Measurements from ENCODE around the gene QARS1.

The QARS1 gene

GRCh38 chr3:49120096-49120437, 15.5 kb upstream of the QARS1 start:
- DNase-seq = no peak

GRCh38 chr3:49119439-49119838, 14.9 kb upstream of the QARS1 start:
- DNase-seq = no peak

- DNase-seq = no peak
Measured at GRCh38 chr3:49119036-49119435, 14.5 kb upstream of the QARS1 start.

GRCh38 chr3:49112262-49112661, 7.7 kb upstream of the QARS1 start:
- DNase-seq = no peak

- no peak for DNase-seq
Measured at GRCh38 chr3:49111347-49111746, 6.8 kb upstream of the QARS1 start.

- no peak for DNase-seq
Measured at GRCh38 chr3:49110780-49111179, 6.2 kb upstream of the QARS1 start.

- no peak for DNase-seq
Measured at GRCh38 chr3:49108346-49108745, 3.8 kb upstream of the QARS1 start.

- no peak for DNase-seq
Measured at GRCh38 chr3:49104052-49104426, 518 bp downstream of the QARS1 start.

- no peak for DNase-seq
Measured at GRCh38 chr3:49100046-49100615, 4.4 kb downstream of the QARS1 start.

GRCh38 chr3:49098910-49099630, 5.5 kb downstream of the QARS1 start:
- DNase-seq = no peak

GRCh38 chr3:49098429-49098828, 6.1 kb downstream of the QARS1 start:
- DNase-seq = no peak

- DNase-seq = peak; percentile 94
Measured at GRCh38 chr3:49093853-49094767, 10.4 kb downstream of the QARS1 start, which contains the start of gene QRICH1. QRICH1 (minus strand) TSS chr3:49094071; CDS start chr3:49077017, 17,054 bp downstream.

GRCh38 chr3:49092938-49093852, 11.4 kb downstream of the QARS1 start:
- DNase-seq = no peak

- DNase-seq = no peak
Measured at GRCh38 chr3:49081429-49081828, 23.1 kb downstream of the QARS1 start.

GRCh38 chr3:49079270-49079669, 25.3 kb downstream of the QARS1 start:
- DNase-seq = no peak

- DNase-seq = no peak
Measured at GRCh38 chr3:49076646-49077045, 27.9 kb downstream of the QARS1 start.

GRCh38 chr3:49076116-49076515, 28.4 kb downstream of the QARS1 start:
- no peak for DNase-seq

GRCh38 chr3:49058011-49058410, 46.5 kb downstream of the QARS1 start:
- DNase-seq = no peak

GRCh38 chr3:49057268-49057667, 47.3 kb downstream of the QARS1 start:
- DNase-seq = no peak

- DNase-seq = no peak
Measured at GRCh38 chr3:49054344-49054862, 50.2 kb downstream of the QARS1 start.

- no peak for DNase-seq
Measured at GRCh38 chr3:49053543-49053942, 51.0 kb downstream of the QARS1 start.

All from GOT3 (cell line).